ENCODE data around the gene LIPC. TPM values are rescaled to one million over a fixed set of nuclear protein-coding genes. Genes with fewer than 3 reads are reported as not detected.

The LIPC gene
- total RNA-seq, 2 donors from 2014 or later, result 0.17 to 0.26 TPM

GRCh38 chr15:58505581-58505980 lies 73.8 kb downstream of the LIPC start:
- H3K27me3 Mint-ChIP-seq, result no peaks in the 10 kb centered on the region
- H3K9me3 Mint-ChIP-seq, result no peaks in the 10 kb centered on the region
- peak overlapping the region; percentile 60 for H3K27ac Mint-ChIP-seq
- H3K4me1 Mint-ChIP-seq, result peaks cover 23% of the 10 kb centered on the region
- no peak overlapping the region for H3K4me3 Mint-ChIP-seq
- no peaks in the 10 kb centered on the region for H3K36me3 Mint-ChIP-seq (ENCODE audit: low read depth)
- no peak for ATAC-seq (replicated peaks)

DNA sequence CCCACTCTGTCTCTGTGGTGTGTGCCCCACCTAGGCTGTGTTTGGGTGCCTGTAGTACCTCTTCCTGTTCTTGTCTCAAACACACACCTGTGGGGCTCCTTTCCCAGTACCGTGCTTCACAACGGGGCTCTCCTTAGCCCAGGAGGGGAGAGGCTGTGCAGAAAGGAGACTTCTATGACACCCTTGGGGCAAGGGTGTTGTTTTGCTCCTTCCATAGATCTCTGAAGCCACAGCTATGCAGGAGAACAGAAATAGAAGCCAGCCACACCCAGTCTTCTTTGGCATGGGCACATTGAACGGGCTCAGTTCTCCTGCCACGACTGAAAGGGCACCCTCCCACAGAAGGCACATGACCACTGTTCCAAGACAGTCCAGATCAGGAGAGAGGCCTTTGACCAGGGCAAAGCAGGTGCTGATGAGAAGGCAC lies 74.3 kb downstream of the LIPC start:
- no peaks in the 10 kb centered on the region for H3K27me3 Mint-ChIP-seq
- ATAC-seq (replicated peaks), result no peak
- peak overlapping the region; percentile 60 for H3K27ac Mint-ChIP-seq

DNA sequence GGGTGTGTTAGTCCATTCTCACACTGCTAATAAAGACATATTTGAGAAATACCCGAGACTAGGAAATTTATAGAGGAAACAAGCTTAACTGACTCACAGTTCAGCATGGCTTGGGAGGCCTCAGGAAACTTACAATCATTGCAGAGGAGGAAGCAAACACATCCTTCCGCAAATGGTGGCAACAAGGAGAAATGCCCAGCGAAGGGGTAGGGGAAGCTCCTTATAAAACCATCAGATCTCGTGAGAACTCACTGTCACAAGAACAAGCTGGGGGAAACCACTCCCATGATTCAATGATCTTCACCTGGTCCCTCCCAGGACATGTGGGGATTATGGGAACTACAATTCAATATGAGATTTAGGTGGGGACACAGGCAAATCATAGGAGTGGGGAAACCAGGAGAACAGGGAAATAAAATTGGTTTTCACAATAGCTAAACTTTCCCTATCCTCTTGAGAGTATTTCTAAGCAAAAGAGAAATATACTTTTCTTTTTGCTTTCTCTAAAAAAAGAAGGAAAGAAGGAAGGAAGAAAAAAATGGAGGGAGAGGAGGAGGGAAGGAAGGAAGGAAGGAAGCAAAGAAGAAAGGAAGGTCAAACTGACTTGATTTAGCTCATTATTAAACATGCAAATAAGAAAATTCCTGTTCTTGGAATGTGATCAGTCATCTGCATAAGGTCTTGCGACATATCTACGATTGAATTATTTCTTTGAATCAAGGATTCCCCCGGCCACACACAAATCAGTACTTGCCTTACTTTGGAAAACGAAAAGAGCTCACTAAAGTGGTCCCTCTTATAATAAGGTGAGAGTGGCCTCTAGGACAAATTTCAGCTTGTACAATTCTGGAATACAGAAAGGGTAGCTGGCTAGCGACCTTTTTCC lies 75.2 kb downstream of the LIPC start:
- H3K9me3 Mint-ChIP-seq, result no peaks in the 10 kb centered on the region
- H3K4me3 Mint-ChIP-seq, result no peak overlapping the region
- H3K27ac Mint-ChIP-seq, result no peak overlapping the region
- H3K27me3 Mint-ChIP-seq, result no peaks in the 10 kb centered on the region
- peaks cover 18% of the 10 kb centered on the region for H3K4me1 Mint-ChIP-seq
- ATAC-seq (replicated peaks), result no peak
- no peaks in the 10 kb centered on the region for H3K36me3 Mint-ChIP-seq (ENCODE audit: low read depth)

More for the DNA sequence above, 74.3 kb downstream of the LIPC start:
- Mint-ChIP-seq H3K4me1 (peaks cover 18% of the 10 kb centered on the region), H3K4me3 (no peak overlapping the region), H3K9me3 (no peaks in the 10 kb centered on the region), H3K36me3 (ENCODE audit: low read depth) (no peaks in the 10 kb centered on the region)

DNA sequence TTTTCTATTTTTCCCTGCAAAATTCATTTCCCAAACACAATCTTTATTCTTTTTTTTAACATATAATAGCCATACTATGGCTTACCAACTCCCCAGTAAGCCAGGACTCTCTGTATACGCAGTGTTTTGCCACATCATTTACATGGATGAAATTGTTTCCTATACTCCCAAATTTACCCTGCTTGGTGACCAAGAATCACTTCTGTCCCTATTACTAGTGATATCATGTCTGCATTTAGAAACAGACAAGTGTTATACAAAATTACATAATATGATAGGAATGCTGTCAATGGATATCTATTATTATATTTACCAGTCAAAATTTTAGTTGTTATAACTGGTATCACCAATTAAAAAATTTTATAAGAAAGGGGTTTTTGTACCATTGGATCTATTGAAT lies 77.8 kb downstream of the LIPC start:
- ATAC-seq (replicated peaks), result no peak
- no peak overlapping the region for H3K27ac Mint-ChIP-seq
- no peaks in the 10 kb centered on the region for H3K27me3 Mint-ChIP-seq
- no peaks in the 10 kb centered on the region for H3K9me3 Mint-ChIP-seq
- H3K36me3 Mint-ChIP-seq (ENCODE audit: low read depth), result no peaks in the 10 kb centered on the region
- H3K4me1 Mint-ChIP-seq, result peaks cover 17% of the 10 kb centered on the region
- no peak overlapping the region for H3K4me3 Mint-ChIP-seq

DNA sequence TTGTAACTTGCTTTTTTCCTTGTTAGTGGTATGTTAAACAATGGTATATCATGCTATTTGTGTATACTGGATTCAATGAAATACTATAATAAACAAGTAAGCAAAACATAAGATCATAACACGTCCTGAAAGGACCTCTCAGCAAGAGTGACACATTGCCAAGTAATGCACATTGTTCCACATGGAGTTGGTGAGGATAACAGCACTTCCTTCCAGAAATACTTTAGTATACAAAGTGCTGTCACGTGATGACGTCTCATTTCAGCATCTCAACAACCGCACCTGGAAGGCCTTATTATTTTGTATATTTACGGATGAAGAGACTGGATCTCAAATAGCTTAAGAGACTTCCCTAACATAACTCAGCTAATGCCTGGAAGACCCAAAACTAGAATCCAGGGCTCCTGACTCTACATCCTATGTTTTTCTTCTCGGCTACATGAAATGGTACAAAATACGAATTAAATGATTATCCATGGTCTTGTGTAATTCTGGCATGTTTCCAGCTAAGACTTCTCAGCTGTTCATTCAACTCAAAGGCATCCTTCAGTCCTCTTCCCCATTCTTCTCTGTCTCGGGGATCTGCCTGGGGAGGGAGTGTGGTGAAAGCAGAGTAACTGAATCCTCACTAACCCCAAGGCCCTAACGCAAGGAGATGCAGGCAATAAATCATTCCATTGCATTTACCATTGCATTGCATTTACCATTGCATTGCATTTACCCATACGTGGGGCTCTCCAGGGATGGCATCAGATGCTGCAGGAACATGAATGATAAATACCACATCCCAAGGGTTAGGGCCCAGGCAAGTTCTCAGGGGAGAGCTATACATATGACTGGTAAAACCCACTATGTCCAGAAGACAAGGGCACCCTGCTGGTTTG lies 79.2 kb downstream of the LIPC start:
- peaks cover 12% of the 10 kb centered on the region for H3K4me1 Mint-ChIP-seq
- no peak overlapping the region for H3K27ac Mint-ChIP-seq
- H3K4me3 Mint-ChIP-seq, result no peak overlapping the region
- H3K36me3 Mint-ChIP-seq (ENCODE audit: low read depth), result no peaks in the 10 kb centered on the region
- H3K27me3 Mint-ChIP-seq, result no peaks in the 10 kb centered on the region
- no peaks in the 10 kb centered on the region for H3K9me3 Mint-ChIP-seq
- ATAC-seq (replicated peaks), result no peak

- Mint-ChIP-seq H3K4me1 (peaks cover 6% of the 10 kb centered on the region), H3K4me3 (no peak overlapping the region), H3K27me3 (no peaks in the 10 kb centered on the region), H3K36me3 (ENCODE audit: low read depth) (no peaks in the 10 kb centered on the region), H3K9me3 (no peaks in the 10 kb centered on the region), H3K27ac (no peak overlapping the region)
- no peak for ATAC-seq (replicated peaks)
These were observed 79.8 kb downstream of the LIPC start for GRCh38 chr15:58511599-58511987.

- H3K9me3 Mint-ChIP-seq, result no peaks in the 10 kb centered on the region
These were observed 80.7 kb downstream of the LIPC start for GRCh38 chr15:58512522-58512921.

GRCh38 chr15:58513008-58513407 lies 81.2 kb downstream of the LIPC start:
- H3K9me3 Mint-ChIP-seq, result no peaks in the 10 kb centered on the region
- no peak for ATAC-seq (replicated peaks)
- peaks cover 10% of the 10 kb centered on the region for H3K4me1 Mint-ChIP-seq
- no peaks in the 10 kb centered on the region for H3K27me3 Mint-ChIP-seq
- no peak overlapping the region for H3K27ac Mint-ChIP-seq
- H3K4me3 Mint-ChIP-seq, result no peak overlapping the region
- no peaks in the 10 kb centered on the region for H3K36me3 Mint-ChIP-seq (ENCODE audit: low read depth)

More at GRCh38 chr15:58512522-58512921, 80.7 kb downstream of the LIPC start:
- Mint-ChIP-seq H3K27ac (no peak overlapping the region), H3K36me3 (ENCODE audit: low read depth) (no peaks in the 10 kb centered on the region), H3K27me3 (no peaks in the 10 kb centered on the region), H3K4me3 (no peak overlapping the region), H3K4me1 (peaks cover 10% of the 10 kb centered on the region)
- ATAC-seq (replicated peaks), result no peak

DNA sequence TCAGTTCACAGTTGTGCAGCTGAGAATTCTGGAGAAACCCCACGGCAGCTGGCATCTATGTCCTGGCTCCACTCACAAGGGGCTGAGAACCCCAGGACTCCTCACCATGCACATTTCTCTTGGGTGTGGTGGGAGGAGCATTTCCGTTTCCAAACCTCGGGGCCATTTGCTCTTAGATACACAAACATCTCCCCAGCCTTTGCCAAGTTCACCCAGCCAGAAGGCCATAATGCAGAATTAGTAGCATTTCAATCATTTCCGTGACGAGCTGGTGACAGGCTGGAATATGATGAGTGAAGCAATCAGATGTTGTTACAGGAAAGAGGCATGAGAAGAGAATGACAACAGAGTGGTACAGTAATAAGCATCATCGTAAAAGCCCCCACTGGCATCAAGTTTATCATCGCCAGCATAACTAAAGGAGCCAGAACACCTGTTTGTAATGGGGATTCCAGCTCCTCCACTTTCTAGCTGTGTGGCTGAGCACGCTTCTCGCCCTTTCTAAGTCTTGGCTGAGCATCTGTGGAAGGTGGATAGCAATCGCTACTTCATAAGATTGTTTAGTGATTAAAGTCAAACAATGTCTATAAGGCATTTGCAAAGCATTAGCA lies 82.0 kb downstream of the LIPC start:
- Mint-ChIP-seq H3K27ac (no peak overlapping the region), H3K4me1 (peaks cover 13% of the 10 kb centered on the region)

DNA sequence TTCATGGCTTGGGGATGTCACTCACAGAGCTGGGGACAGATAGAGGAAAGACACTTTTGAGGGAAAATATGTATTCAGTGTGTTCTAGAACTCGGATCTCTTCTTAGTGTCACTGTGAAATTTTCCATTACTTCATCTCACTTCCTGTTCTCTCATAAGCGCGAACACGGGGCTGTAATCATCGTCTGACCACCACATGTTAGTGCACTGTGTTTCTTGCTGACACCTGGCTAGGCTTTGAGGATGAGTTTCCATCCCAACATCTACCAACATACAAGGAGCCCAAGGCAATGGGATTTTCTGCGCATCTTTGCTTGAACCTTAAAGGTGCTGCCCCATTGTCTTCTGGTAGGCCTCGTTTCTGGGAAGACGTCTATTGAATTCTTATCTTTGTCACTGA lies 84.0 kb downstream of the LIPC start:
- Mint-ChIP-seq H3K27me3 (no peaks in the 10 kb centered on the region), H3K36me3 (ENCODE audit: low read depth) (no peaks in the 10 kb centered on the region), H3K9me3 (no peaks in the 10 kb centered on the region), H3K4me1 (peaks cover 13% of the 10 kb centered on the region), H3K27ac (peak overlapping the region; percentile 52), H3K4me3 (peak overlapping the region; percentile 20)
- ATAC-seq (replicated peaks), result peak; percentile 62

More for the DNA sequence above, 82.0 kb downstream of the LIPC start:
- H3K27me3 Mint-ChIP-seq, result no peaks in the 10 kb centered on the region
- H3K4me3 Mint-ChIP-seq, result no peak overlapping the region
- H3K9me3 Mint-ChIP-seq, result no peaks in the 10 kb centered on the region
- H3K36me3 Mint-ChIP-seq (ENCODE audit: low read depth), result no peaks in the 10 kb centered on the region
- ATAC-seq (replicated peaks), result no peak

GRCh38 chr15:58517252-58517681 lies 85.5 kb downstream of the LIPC start:
- no peaks in the 10 kb centered on the region for H3K9me3 Mint-ChIP-seq
- H3K27ac Mint-ChIP-seq, result peak overlapping the region; percentile 36
- no peaks in the 10 kb centered on the region for H3K27me3 Mint-ChIP-seq
- no peaks in the 10 kb centered on the region for H3K36me3 Mint-ChIP-seq (ENCODE audit: low read depth)
- H3K4me3 Mint-ChIP-seq, result peak overlapping the region; percentile 13
- peaks cover 20% of the 10 kb centered on the region for H3K4me1 Mint-ChIP-seq
- ATAC-seq (replicated peaks), result peak; percentile 46

DNA sequence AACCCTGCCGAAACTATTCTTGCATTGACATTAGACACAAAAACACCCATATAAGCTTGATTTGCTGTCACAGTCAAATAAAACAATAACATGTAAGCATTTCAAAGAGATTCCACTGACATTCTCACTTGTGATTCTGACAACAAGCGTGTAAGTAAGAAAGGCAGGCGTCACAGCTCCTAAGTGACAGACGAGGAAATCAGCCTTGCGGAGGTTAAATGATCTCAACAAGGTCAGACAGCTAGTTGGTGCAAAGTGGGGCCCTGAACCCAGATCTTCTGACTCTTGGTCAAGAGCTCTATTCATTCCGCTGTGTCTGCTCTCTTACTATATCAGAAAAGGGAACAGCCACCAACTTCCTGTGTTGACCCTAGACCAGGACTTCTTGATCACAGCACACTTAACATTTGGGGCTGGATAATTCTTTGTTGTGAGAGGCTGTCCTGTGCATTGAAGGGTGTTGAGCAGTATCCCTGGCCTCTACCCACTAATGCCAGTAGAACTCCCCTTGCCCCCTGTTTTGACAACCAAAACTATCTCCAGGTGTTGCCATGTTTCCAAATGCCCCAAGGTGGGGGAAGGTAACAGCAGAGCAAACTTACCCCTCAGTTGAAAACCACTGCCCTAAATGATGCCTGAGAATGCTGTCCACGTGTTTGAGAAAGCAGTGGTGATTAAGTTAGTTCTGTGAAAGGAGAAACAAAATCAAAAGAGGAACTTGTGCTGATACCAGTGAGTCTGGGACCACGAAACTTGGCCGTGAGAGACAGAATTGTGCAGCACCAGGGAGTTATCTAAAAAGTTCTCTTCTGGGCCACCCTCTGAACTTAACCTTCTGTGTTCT lies 86.1 kb downstream of the LIPC start:
- peak overlapping the region; percentile 13 for H3K4me3 Mint-ChIP-seq
- H3K4me1 Mint-ChIP-seq, result peaks cover 20% of the 10 kb centered on the region
- H3K27me3 Mint-ChIP-seq, result no peaks in the 10 kb centered on the region
- H3K36me3 Mint-ChIP-seq (ENCODE audit: low read depth), result no peaks in the 10 kb centered on the region
- peak overlapping the region; percentile 36 for H3K27ac Mint-ChIP-seq
- peak; percentile 42 for ATAC-seq (replicated peaks)
- H3K9me3 Mint-ChIP-seq, result no peaks in the 10 kb centered on the region

DNA sequence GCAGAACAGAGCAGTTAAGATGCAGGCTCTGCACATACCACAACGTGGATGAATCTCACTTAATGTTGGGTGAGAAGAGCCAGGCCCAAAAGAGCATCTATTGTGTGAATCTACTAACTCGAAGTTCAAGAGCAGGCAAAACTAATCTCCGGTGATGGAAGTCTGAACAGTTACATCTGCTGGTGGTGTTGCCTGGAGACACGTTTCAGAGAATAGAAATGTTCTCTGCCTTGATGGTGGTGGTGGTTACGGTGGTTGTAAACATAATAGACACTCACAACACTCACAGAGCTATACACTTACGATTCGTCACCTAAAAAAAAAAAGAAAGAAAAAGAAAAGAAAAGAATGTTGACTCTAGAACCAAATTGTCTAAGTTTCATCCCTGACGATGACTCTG lies 86.8 kb downstream of the LIPC start:
- Mint-ChIP-seq H3K27me3 (no peaks in the 10 kb centered on the region), H3K4me1 (peaks cover 20% of the 10 kb centered on the region), H3K9me3 (no peaks in the 10 kb centered on the region), H3K27ac (no peak overlapping the region), H3K36me3 (ENCODE audit: low read depth) (no peaks in the 10 kb centered on the region), H3K4me3 (no peak overlapping the region)
- ATAC-seq (replicated peaks), result no peak

- peaks cover 20% of the 10 kb centered on the region for H3K4me1 Mint-ChIP-seq
- ATAC-seq (replicated peaks), result no peak
- H3K4me3 Mint-ChIP-seq, result no peak overlapping the region
These were observed 87.7 kb downstream of the LIPC start for GRCh38 chr15:58519516-58519915.

More at GRCh38 chr15:58519516-58519915, 87.7 kb downstream of the LIPC start:
- Mint-ChIP-seq H3K27ac (no peak overlapping the region), H3K27me3 (no peaks in the 10 kb centered on the region), H3K36me3 (ENCODE audit: low read depth) (no peaks in the 10 kb centered on the region), H3K9me3 (no peaks in the 10 kb centered on the region)
